ENCODE data around the gene ANO8. TPM values are rescaled to one million over a fixed set of nuclear protein-coding genes. Genes with fewer than 3 reads are reported as not detected.

The ANO8 gene
- total RNA-seq, 1 donor from 2014 or later, result 16.7 TPM

DNA sequence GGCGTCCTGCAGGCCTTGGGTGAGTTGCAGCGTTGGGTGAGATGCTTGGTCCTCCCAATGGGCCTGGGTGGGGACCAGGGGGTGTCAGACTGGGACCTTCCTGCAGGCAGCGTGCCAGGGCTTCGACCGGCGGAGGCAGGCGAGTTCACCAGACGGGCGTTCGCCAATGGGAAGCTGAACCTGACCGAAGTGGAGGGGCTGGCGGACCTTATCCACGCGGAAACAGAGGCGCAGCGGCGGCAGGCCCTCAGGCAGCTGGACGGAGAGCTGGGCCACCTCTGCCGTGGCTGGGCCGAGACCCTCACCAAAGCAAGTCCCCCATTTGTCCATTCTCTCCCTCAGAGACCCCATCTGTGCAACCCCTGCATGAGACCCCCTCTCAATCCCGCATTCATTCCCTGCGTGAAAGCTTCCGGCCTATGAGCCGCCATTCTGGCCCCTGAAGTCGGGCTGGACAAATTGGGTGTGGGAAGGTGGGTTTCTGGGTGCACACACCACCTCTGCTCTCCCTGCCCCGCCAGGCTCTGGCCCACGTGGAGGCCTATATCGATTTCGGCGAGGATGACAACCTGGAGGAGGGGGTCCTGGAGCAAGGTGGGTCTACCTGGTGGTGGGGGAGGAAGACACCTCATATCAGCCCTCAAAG, 3.9 kb upstream of the ANO8 start:
- Mint-ChIP-seq H3K4me3 (ENCODE audit: unreplicated experiment) (peak overlapping the region; percentile 97), H3K9me3 (ENCODE audit: low read depth) (no peaks in the 10 kb centered on the region), H3K27ac (ENCODE audit: unreplicated experiment) (no peak overlapping the region), H3K27me3 (ENCODE audit: low read depth) (no peaks in the 10 kb centered on the region), H3K36me3 (ENCODE audit: low read depth) (no peaks in the 10 kb centered on the region), H3K4me1 (ENCODE audit: low read depth) (peaks cover 26% of the 10 kb centered on the region)
- TF ChIP-seq, protein P1, sequence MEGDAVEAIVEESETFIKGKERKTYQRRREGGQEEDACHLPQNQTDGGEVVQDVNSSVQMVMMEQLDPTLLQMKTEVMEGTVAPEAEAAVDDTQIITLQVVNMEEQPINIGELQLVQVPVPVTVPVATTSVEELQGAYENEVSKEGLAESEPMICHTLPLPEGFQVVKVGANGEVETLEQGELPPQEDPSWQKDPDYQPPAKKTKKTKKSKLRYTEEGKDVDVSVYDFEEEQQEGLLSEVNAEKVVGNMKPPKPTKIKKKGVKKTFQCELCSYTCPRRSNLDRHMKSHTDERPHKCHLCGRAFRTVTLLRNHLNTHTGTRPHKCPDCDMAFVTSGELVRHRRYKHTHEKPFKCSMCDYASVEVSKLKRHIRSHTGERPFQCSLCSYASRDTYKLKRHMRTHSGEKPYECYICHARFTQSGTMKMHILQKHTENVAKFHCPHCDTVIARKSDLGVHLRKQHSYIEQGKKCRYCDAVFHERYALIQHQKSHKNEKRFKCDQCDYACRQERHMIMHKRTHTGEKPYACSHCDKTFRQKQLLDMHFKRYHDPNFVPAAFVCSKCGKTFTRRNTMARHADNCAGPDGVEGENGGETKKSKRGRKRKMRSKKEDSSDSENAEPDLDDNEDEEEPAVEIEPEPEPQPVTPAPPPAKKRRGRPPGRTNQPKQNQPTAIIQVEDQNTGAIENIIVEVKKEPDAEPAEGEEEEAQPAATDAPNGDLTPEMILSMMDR (IDR thresholded peaks at IDR 0.05), result no peak
- no peak for DNase-seq (ENCODE audit: low spot score)

DNA sequence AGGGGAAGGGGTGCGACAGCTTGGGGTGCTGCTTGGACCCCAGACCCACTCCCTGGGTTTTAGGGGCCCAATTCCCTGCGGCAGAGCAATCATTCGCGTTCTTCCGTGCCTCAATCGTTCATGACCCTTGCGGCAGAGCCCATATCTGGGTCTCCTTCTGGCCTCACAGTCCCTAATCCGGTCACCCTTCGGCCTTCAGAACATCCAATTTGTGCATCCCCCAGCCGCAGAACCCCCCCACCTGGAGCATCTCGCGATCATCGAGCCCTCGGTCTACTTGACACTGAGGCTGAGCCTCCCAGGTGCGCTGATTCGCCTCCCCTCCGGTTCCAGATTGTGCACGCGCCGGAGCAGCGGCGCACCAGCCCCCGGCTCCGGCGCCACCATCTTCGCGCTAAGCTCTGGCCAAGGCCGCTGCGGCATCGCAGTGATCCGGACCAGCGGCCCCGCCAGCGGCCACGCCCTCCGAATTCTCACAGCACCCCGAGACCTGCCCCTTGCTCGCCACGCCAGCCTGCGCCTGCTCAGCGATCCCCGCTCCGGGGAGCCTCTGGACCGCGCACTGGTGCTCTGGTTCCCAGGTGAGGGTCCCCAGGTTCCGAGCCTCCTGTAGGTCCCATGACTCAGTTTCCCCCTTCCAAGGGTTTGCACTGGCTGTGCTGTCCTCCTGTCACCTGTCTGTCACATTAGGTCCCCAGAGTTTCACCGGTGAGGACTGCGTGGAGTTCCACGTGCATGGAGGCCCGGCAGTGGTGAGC, 3.2 kb upstream of the ANO8 start:
- H3K4me1 Mint-ChIP-seq (ENCODE audit: low read depth), result peaks cover 29% of the 10 kb centered on the region
- no peaks in the 10 kb centered on the region for H3K36me3 Mint-ChIP-seq (ENCODE audit: low read depth)
- H3K27ac Mint-ChIP-seq (ENCODE audit: unreplicated experiment), result no peak overlapping the region
- peak overlapping the region; percentile 97 for H3K4me3 Mint-ChIP-seq (ENCODE audit: unreplicated experiment)
- no peaks in the 10 kb centered on the region for H3K9me3 Mint-ChIP-seq (ENCODE audit: low read depth)
- TF ChIP-seq, protein P1 (IDR thresholded peaks at IDR 0.05), result no peak
- DNase-seq (ENCODE audit: low spot score), result no peak
- H3K27me3 Mint-ChIP-seq (ENCODE audit: low read depth), result no peaks in the 10 kb centered on the region

DNA sequence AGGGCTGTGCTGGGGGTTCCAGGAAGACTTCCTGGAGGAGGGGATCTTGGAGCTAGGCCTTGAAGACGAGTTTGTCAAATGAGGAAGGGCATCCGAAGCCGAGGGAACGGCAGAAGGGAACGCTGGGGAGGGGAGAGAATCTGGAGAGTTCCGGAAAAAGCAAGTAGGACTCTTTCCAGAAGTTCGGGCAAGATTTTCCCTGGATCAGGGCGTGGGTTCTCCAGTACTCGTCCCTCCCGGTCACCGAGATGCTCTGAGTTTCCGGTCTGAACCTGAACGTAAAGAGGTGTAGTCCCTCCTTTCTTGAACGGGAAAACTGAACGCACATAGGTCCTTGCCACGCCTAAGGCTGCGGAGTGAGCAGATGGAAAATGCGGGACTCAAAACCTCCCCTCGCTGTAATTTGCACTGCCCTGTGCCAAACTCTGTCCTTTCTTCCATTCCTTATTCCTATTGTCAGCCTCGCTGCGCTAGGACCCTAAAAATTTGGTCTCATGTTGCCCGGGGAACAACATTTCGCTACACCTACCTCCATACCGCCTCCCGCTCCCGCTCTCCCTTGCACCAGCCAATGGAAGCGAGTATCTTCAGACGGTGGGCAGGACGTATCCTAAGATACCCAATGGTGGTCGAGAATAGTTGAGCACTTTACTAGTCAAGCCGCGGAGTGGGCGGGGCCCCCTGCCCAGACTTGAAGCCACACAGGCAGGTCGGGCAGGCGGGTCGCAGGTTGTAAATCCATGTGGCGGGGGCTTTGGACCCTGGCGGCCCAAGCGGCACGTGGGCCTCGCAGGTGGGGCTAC, 2.4 kb upstream of the ANO8 start, which contains the start of gene GTPBP3:
Gene GTPBP3 (plus strand): TSS at position 682 of the 803 bp plus-strand sequence. CDS start 59 bp downstream, at position 741.
- H3K36me3 Mint-ChIP-seq (ENCODE audit: low read depth), result peaks cover 1% of the 10 kb centered on the region
- H3K27ac Mint-ChIP-seq (ENCODE audit: unreplicated experiment), result peak within 1 kb of the TSS; percentile 98

DNA sequence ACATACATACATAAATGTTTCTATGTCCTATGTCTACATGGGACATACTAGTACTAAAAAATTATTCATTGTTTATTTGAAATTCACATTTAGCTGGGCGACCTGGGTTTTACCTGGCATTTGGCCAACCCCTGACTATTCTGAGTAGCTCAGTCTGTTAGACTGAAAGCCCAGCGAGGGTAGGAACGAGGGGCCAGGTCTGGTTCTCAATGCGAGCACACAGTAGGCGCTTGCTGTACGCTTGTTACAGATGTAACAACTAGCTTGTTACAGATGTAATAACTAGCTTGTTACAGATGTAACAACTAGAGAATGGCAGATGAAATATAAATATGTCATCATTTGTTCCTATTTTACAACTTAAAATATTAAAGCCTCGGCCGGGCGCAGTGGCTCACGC, 920 bp upstream of the ANO8 start:
- H3K4me1 Mint-ChIP-seq (ENCODE audit: low read depth), result peaks cover 29% of the 10 kb centered on the region
- no peaks in the 10 kb centered on the region for H3K27me3 Mint-ChIP-seq (ENCODE audit: low read depth)
- TF ChIP-seq, protein P1 (IDR thresholded peaks at IDR 0.05), result no peak
- no peak overlapping the region for H3K27ac Mint-ChIP-seq (ENCODE audit: unreplicated experiment)
- H3K4me3 Mint-ChIP-seq (ENCODE audit: unreplicated experiment), result no peak overlapping the region
- peaks cover 4% of the 10 kb centered on the region for H3K36me3 Mint-ChIP-seq (ENCODE audit: low read depth)
- H3K9me3 Mint-ChIP-seq (ENCODE audit: low read depth), result no peaks in the 10 kb centered on the region
- DNase-seq (ENCODE audit: low spot score), result no peak

More for the DNA sequence above, 2.4 kb upstream of the ANO8 start, which contains the start of gene GTPBP3:
- TF ChIP-seq, protein P1 (IDR thresholded peaks at IDR 0.05), result no peak
- Mint-ChIP-seq H3K9me3 (ENCODE audit: low read depth) (no peaks in the 10 kb centered on the region), H3K4me1 (ENCODE audit: low read depth) (peaks cover 29% of the 10 kb centered on the region), H3K27me3 (ENCODE audit: low read depth) (no peaks in the 10 kb centered on the region), H3K4me3 (ENCODE audit: unreplicated experiment) (peak within 1 kb of the TSS; percentile 97)
- peak; percentile 98 for DNase-seq (ENCODE audit: low spot score)

All from chondrocyte (in vitro differentiated cells).